Chondrocyte (in vitro differentiated cells): Measurements from ENCODE around the gene TMCC2. TPM values are rescaled to one million over a fixed set of nuclear protein-coding genes. Genes with fewer than 3 reads are reported as not detected.

ENCODE experiments used
- DNase-seq: peaks from one replicate; pipeline ENCODE4 v3.0.0; 2021; ENCODE audit warnings: mixed read lengths, low spot score
- H3K27ac Mint-ChIP-seq: one replicate; pipeline ENCODE4 v1.8.0; 2021; ENCODE audit warnings: mild to moderate bottlenecking, moderate library complexity, mixed read lengths; ENCODE audit not compliant: unreplicated experiment
- H3K27me3 Mint-ChIP-seq: 2 replicates; pipeline ENCODE4 v1.8.0; 2021; ENCODE audit warnings: low read depth, mixed read lengths
- H3K36me3 Mint-ChIP-seq: 2 replicates; pipeline ENCODE4 v1.8.0; 2021; ENCODE audit warnings: low read depth, mixed read lengths
- H3K4me1 Mint-ChIP-seq: 2 replicates; pipeline ENCODE4 v1.8.0; 2021; ENCODE audit warnings: low read depth, mild to moderate bottlenecking, mixed read lengths
- H3K4me3 Mint-ChIP-seq: one replicate; pipeline ENCODE4 v1.8.0; 2021; ENCODE audit warnings: mild to moderate bottlenecking, moderate library complexity, mixed read lengths; ENCODE audit not compliant: unreplicated experiment
- H3K9me3 Mint-ChIP-seq: 2 replicates; pipeline ENCODE4 v1.8.0; 2021; ENCODE audit warnings: low read depth, mixed read lengths
- CTCF ChIP-seq: fragments of 200-600 bp; sonication (generic); IDR thresholded peaks from 2 replicates; pipeline ENCODE4 v1.5.0; 2021; ENCODE audit warnings: antibody characterized with exemption, mild to moderate bottlenecking, moderate library complexity
- total RNA-seq: library from RNA; stranded (reverse); gene quantifications from 3 replicates; pipeline ENCODE4 v1.2.1, GENCODE V29; 2021

TMCC2 gene
- total RNA-seq, 1 donor from 2014 or later: 4.8 TPM

DNA sequence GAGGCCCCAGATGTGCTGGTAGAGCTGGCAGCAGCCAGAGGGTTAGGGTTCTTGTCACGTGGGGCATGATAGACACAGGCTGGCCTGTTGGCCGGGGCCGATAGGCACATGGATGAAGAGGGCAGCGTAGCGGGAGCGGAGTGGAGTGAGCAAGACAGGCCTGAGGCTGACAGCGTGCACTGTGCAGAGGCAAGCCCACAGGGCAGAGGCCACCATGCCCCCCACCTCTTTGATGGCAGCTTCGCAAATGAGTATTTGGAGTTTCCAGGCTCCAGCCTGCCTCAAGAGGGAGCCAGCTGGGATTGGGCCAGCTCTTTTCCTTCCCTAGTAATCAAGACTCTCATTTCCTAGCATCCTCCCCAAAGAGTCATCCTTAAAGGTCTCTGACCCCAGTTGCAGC, 43.5 kb downstream of the TMCC2 start:
- Mint-ChIP-seq H3K4me1 (peaks cover 9% of the 10 kb centered on the region), H3K4me3 (no peak overlapping the region), H3K27me3 (no peaks in the 10 kb centered on the region), H3K27ac (no peak overlapping the region), H3K9me3 (no peaks in the 10 kb centered on the region), H3K36me3 (peaks cover 4% of the 10 kb centered on the region)
- no peak for DNase-seq
- TF ChIP-seq CTCF: peak; percentile 48

GRCh38 chr1:205271745-205272144, 44.0 kb downstream of the TMCC2 start:
- H3K9me3 Mint-ChIP-seq: no peaks in the 10 kb centered on the region
- H3K4me3 Mint-ChIP-seq: no peak overlapping the region
- no peak for TF ChIP-seq CTCF
- H3K27ac Mint-ChIP-seq: no peak overlapping the region
- no peak for DNase-seq
- H3K4me1 Mint-ChIP-seq: peaks cover 9% of the 10 kb centered on the region
- H3K36me3 Mint-ChIP-seq: peaks cover 4% of the 10 kb centered on the region
- no peaks in the 10 kb centered on the region for H3K27me3 Mint-ChIP-seq

DNA sequence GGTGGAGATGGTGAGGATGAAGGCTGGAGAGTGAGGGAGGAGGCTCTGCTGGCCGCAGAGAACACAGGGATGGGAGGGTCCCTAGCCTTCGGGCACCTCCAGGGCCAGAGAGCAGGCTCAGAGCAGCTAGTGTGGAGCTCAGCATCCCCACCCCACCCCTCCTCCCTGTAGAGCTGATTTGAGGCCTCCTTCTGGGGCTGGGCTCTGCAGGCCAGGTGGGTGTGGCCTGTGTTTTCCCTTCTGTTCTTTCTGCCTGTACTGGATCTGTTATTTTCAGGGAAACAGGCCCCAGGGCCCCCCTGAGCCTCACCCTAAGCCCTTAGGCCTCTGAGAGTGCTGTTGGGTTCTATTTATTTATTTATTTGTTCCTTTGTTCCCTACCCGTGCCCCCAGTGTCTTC, 44.8 kb downstream of the TMCC2 start:
- no peak overlapping the region for H3K27ac Mint-ChIP-seq
- H3K27me3 Mint-ChIP-seq: no peaks in the 10 kb centered on the region
- TF ChIP-seq CTCF: no peak
- peaks cover 4% of the 10 kb centered on the region for H3K36me3 Mint-ChIP-seq
- H3K4me1 Mint-ChIP-seq: peaks cover 9% of the 10 kb centered on the region
- no peak overlapping the region for H3K4me3 Mint-ChIP-seq
- no peak for DNase-seq
- no peaks in the 10 kb centered on the region for H3K9me3 Mint-ChIP-seq

GRCh38 chr1:205273551-205273982, 45.8 kb downstream of the TMCC2 start:
- H3K4me1 Mint-ChIP-seq: peaks cover 9% of the 10 kb centered on the region
- H3K27ac Mint-ChIP-seq: no peak overlapping the region
- peaks cover 4% of the 10 kb centered on the region for H3K36me3 Mint-ChIP-seq
- DNase-seq: no peak
- H3K27me3 Mint-ChIP-seq: no peaks in the 10 kb centered on the region
- no peaks in the 10 kb centered on the region for H3K9me3 Mint-ChIP-seq
- TF ChIP-seq CTCF: peak; percentile 95
- H3K4me3 Mint-ChIP-seq: no peak overlapping the region

DNA sequence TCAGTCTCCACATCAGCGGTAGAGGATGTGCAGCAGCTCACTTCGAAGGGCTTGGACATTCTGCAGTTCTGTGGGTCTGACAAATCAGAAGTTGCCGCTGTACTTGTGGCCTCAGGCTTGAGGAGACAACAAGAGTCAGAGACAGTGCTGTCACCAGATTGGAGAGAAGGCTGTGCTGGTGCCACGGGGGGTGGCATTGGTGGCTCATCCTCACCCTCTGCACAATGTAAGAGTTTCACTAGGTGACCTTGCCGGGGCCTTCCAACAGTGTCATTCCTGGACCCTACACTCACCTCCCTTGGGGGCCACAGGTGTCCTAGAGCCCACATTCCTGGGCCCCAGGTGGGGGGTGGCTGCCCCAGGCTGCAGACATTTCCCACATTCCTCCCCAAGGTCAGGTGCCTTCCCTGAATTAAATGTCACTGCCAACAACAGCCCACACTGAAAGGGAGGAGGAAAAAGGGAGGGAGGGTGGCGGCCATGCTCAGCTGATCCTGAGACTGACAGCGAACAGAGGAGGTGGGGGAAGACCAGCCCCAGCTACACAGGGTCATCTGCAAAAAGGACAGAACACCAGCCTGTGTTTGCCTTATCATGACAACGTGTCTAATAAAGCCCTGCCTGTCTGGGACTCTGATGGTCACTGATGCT, 46.4 kb downstream of the TMCC2 start:
- no peak overlapping the region for H3K27ac Mint-ChIP-seq
- no peak for DNase-seq
- TF ChIP-seq CTCF: no peak
- H3K4me3 Mint-ChIP-seq: no peak overlapping the region
- no peaks in the 10 kb centered on the region for H3K27me3 Mint-ChIP-seq
- no peaks in the 10 kb centered on the region for H3K9me3 Mint-ChIP-seq
- H3K36me3 Mint-ChIP-seq: peaks cover 4% of the 10 kb centered on the region
- H3K4me1 Mint-ChIP-seq: peaks cover 9% of the 10 kb centered on the region
